Measurements from ENCODE around the gene PCED1B.
"Not testable (repeated sequence)": the region's sequence is repeated elsewhere in the genome, so short reads cannot be mapped to it uniquely, and the experiment has no call there.

PCED1B gene

GRCh38 chr12:47206450-47207339, 127.3 kb downstream of the PCED1B start:
- no peak for DNase-seq (ENCODE audit: low read depth in 2 of 2)

- DNase-seq (ENCODE audit: low read depth in 2 of 2), result no peak
Measured at GRCh38 chr12:47207340-47207717, 127.9 kb downstream of the PCED1B start.

GRCh38 chr12:47207829-47208248, 128.4 kb downstream of the PCED1B start:
- no peak for DNase-seq (ENCODE audit: low read depth in 2 of 2)

- no peak for DNase-seq (ENCODE audit: low read depth in 2 of 2)
Measured at GRCh38 chr12:47209014-47209413, 129.6 kb downstream of the PCED1B start.

GRCh38 chr12:47210776-47211175, 131.4 kb downstream of the PCED1B start:
- no peak for DNase-seq (ENCODE audit: low read depth in 2 of 2)

GRCh38 chr12:47212701-47213039, 133.2 kb downstream of the PCED1B start:
- DNase-seq (ENCODE audit: low read depth in 2 of 2), result no peak

- no peak for DNase-seq (ENCODE audit: low read depth in 2 of 2)
Measured at GRCh38 chr12:47213396-47213795, 134.0 kb downstream of the PCED1B start.

GRCh38 chr12:47214001-47214619, 134.7 kb downstream of the PCED1B start:
- no peak for DNase-seq (ENCODE audit: low read depth in 2 of 2)

- no peak for DNase-seq (ENCODE audit: low read depth in 2 of 2)
Measured at GRCh38 chr12:47214771-47215170, 135.3 kb downstream of the PCED1B start.

- DNase-seq (ENCODE audit: low read depth in 2 of 2), result peak; percentile 60
Measured at GRCh38 chr12:47216150-47216677, 136.8 kb downstream of the PCED1B start.

GRCh38 chr12:47217595-47217869, 138.1 kb downstream of the PCED1B start:
- not testable (repeated sequence) for DNase-seq (ENCODE audit: low read depth in 2 of 2)

- no peak for DNase-seq (ENCODE audit: low read depth in 2 of 2)
Measured at GRCh38 chr12:47218191-47218654, 138.8 kb downstream of the PCED1B start.

- DNase-seq (ENCODE audit: low read depth in 2 of 2), result no peak
Measured at GRCh38 chr12:47219243-47219642, 139.8 kb downstream of the PCED1B start.

GRCh38 chr12:47221256-47222023, 142.0 kb downstream of the PCED1B start:
- no peak for DNase-seq (ENCODE audit: low read depth in 2 of 2)

- DNase-seq (ENCODE audit: low read depth in 2 of 2), result no peak
Measured at GRCh38 chr12:47222520-47223030, 143.2 kb downstream of the PCED1B start.

- DNase-seq (ENCODE audit: low read depth in 2 of 2), result no peak
Measured at GRCh38 chr12:47223031-47223847, 143.8 kb downstream of the PCED1B start.

- DNase-seq (ENCODE audit: low read depth in 2 of 2), result no peak
Measured at GRCh38 chr12:47223848-47224213, 144.4 kb downstream of the PCED1B start.

GRCh38 chr12:47224563-47225133, 145.2 kb downstream of the PCED1B start:
- no peak for DNase-seq (ENCODE audit: low read depth in 2 of 2)

GRCh38 chr12:47225356-47225755, 145.9 kb downstream of the PCED1B start:
- no peak for DNase-seq (ENCODE audit: low read depth in 2 of 2)

- no peak for DNase-seq (ENCODE audit: low read depth in 2 of 2)
Measured at GRCh38 chr12:47226199-47226598, 146.8 kb downstream of the PCED1B start.

GRCh38 chr12:47228802-47229201, 149.4 kb downstream of the PCED1B start:
- no peak for DNase-seq (ENCODE audit: low read depth in 2 of 2)
